Keratinocyte (primary cell): ENCODE measurements around the gene PIGS. TPM values are rescaled to one million over a fixed set of nuclear protein-coding genes. Genes with fewer than 3 reads are reported as not detected.

Experiments used
- DNase-seq: peaks from one replicate; pipeline ENCODE4 v3.0.0-alpha.2; 2011; ENCODE audit warnings: low read depth, missing footprints, low spot score
- FAIRE-seq: peaks from 2 replicates; lab custom pipeline; 2011; peaks lifted over from hg19 to GRCh38; lab: Jason Lieb, UNC
- H2AFZ ChIP-seq: 2 replicates; pipeline ENCODE4 v1.6.0; 2012; ENCODE audit warnings: low read length, control low read depth, inconsistent platforms; ENCODE audit not compliant: control insufficient read depth
- H3K27ac ChIP-seq: 2 replicates; pipeline ENCODE4 v1.5.1; 2011; ENCODE audit warnings: low read length; ENCODE audit not compliant: control insufficient read depth, insufficient read depth
- H3K27me3 ChIP-seq: 3 replicates; pipeline ENCODE4 v1.6.0; 2011; ENCODE audit warnings: low read length; ENCODE audit not compliant: control insufficient read depth, insufficient read depth; ENCODE audit errors: extremely low read depth
- H3K36me3 ChIP-seq, 2 experiments: 2 replicates in 1 of 2; 3 replicates in 1 of 2; pipeline ENCODE4 v1.5.1; 2011; ENCODE audit warnings: low read length in 2 of 2, mild to moderate bottlenecking in 1 of 2; ENCODE audit not compliant: control insufficient read depth in 2 of 2, insufficient read depth in 2 of 2; ENCODE audit errors: extremely low read depth in 1 of 2
- H3K4me1 ChIP-seq: 3 replicates; pipeline ENCODE4 v1.5.1; 2011; ENCODE audit warnings: low read length; ENCODE audit not compliant: control insufficient read depth, insufficient read depth; ENCODE audit errors: extremely low read depth
- H3K4me2 ChIP-seq: 3 replicates; pipeline ENCODE4 v1.6.0; 2011; ENCODE audit warnings: low read depth, low read length; ENCODE audit not compliant: control insufficient read depth, insufficient read depth; ENCODE audit errors: extremely low read depth
- H3K4me3 ChIP-seq, 3 experiments: fragments of 200-600 bp in 1 of 3; sonication (generic) in 1 of 3; 2 replicates in 2 of 3; 3 replicates in 1 of 3; pipeline ENCODE4 v1.5.1; 2011 to 2016; ENCODE audit warnings: low read length in 3 of 3, mild to moderate bottlenecking in 3 of 3, control low read depth in 2 of 3, inconsistent platforms in 1 of 3, low read depth in 1 of 3, mixed read lengths in 1 of 3, mixed run types in 1 of 3, moderate library complexity in 1 of 3; ENCODE audit not compliant: control insufficient read depth in 2 of 3, insufficient read depth in 2 of 3; ENCODE audit errors: extremely low read depth in 1 of 3
- H3K79me2 ChIP-seq: 2 replicates; pipeline ENCODE4 v1.6.0; 2012; ENCODE audit warnings: low read length; ENCODE audit not compliant: control insufficient read depth, insufficient read depth
- H3K9ac ChIP-seq: 3 replicates; pipeline ENCODE4 v1.6.0; 2011; ENCODE audit warnings: low read length; ENCODE audit not compliant: control insufficient read depth, insufficient read depth; ENCODE audit errors: extremely low read depth
- H3K9me1 ChIP-seq: 3 replicates; pipeline ENCODE4 v1.6.0; 2011; ENCODE audit warnings: low read length; ENCODE audit not compliant: control insufficient read depth, insufficient read depth; ENCODE audit errors: extremely low read depth
- H3K9me3 ChIP-seq: 2 replicates; pipeline ENCODE4 v1.5.1; 2012; ENCODE audit warnings: low read depth, low read length; ENCODE audit not compliant: control insufficient read depth
- H4K20me1 ChIP-seq: 3 replicates; pipeline ENCODE4 v1.6.0; 2011; ENCODE audit warnings: low read length; ENCODE audit not compliant: control insufficient read depth, insufficient read depth; ENCODE audit errors: extremely low read depth
- EZH2 ChIP-seq: IDR thresholded peaks from one replicate; pipeline ENCODE4 v1.6.1; 2012; ENCODE audit warnings: inconsistent platforms, mild to moderate bottlenecking, low read length, moderate library complexity
- dilution Hi-C: fragments of 300-500 bp; cut with MboI; formaldehyde crosslinking; loops from one replicate; pipeline ENCODE4 v1.7.0; 2020; ENCODE audit warnings: low sequenced_read_pairs; ENCODE audit not compliant: extremely low pct_ligation_motif_present
- polyA plus RNA-seq, 5 experiments: library from polyadenylated mRNA; depleted of rRNA in 3 of 5; stranded (reverse) in 3 of 5; stranded (forward) in 1 of 5; unstranded in 1 of 5; fragments of >200 nt; gene quantifications; 1 replicate in 1 of 5; 2 replicates in 3 of 5; 3 replicates in 1 of 5; pipeline versions ENCODE4 v1.2.1 to v1.2.3, GENCODE V29; 2011 to 2012; ENCODE audit warnings: missing spikeins in 2 of 5, low read depth in 1 of 5, low replicate concordance in 1 of 5
- TF ChIP-seq, protein P1 (sequence below), 3 experiments: IDR thresholded peaks in 1 of 3; conservative IDR thresholded peaks in 1 of 3; optimal IDR thresholded peaks in 1 of 3; 2 replicates in 2 of 3; 3 replicates in 1 of 3; pipeline versions ENCODE3 to v1.5.1; 2011; ENCODE audit warnings: low read length in 3 of 3, mild to moderate bottlenecking in 3 of 3, moderate library complexity in 2 of 3, control low read depth in 1 of 3, inconsistent platforms in 1 of 3; ENCODE audit not compliant: insufficient read depth in 2 of 3; ENCODE audit errors: extremely low read depth in 1 of 3

Gene PIGS
- polyA plus RNA-seq, 1 donor (not counting 4 experiments of a cell fraction or from before 2014, with no cell fraction given) = 33.6 TPM

DNA sequence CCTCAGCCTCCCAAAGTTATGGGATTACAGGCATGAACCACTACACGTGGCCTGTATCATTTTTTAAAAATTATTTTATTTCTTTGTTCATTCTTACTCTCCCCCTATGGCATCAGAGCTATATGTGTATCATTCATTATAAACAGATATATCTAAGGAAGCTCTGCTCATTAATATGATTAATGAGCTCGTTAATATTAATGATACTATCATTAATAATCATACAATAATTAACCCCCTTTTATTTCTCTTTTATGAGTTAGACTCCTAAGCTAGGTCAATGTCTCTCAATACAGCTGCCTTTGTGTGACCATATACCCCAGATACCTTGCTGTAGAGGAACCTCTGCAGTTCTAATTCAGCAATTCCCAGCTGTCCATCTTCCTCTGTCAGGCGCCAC, 47.1 kb upstream of the PIGS start:
- no peak overlapping the region for H3K4me2 ChIP-seq
- no peaks in the 10 kb centered on the region for H3K4me1 ChIP-seq
- H3K27ac ChIP-seq = no peak overlapping the region
- H3K9me1 ChIP-seq = no peaks in the 10 kb centered on the region
- FAIRE-seq (no peak), DNase-seq (no peak)
- no peak overlapping the region for H3K9ac ChIP-seq
- no peaks in the 10 kb centered on the region for H4K20me1 ChIP-seq
- dilution Hi-C loops = no loop called here
- peaks cover 58 to 60% of the 10 kb centered on the region in 2 experiments for H3K36me3 ChIP-seq
- TF ChIP-seq, protein P1, sequence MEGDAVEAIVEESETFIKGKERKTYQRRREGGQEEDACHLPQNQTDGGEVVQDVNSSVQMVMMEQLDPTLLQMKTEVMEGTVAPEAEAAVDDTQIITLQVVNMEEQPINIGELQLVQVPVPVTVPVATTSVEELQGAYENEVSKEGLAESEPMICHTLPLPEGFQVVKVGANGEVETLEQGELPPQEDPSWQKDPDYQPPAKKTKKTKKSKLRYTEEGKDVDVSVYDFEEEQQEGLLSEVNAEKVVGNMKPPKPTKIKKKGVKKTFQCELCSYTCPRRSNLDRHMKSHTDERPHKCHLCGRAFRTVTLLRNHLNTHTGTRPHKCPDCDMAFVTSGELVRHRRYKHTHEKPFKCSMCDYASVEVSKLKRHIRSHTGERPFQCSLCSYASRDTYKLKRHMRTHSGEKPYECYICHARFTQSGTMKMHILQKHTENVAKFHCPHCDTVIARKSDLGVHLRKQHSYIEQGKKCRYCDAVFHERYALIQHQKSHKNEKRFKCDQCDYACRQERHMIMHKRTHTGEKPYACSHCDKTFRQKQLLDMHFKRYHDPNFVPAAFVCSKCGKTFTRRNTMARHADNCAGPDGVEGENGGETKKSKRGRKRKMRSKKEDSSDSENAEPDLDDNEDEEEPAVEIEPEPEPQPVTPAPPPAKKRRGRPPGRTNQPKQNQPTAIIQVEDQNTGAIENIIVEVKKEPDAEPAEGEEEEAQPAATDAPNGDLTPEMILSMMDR (optimal IDR thresholded peaks at IDR 0.05 in 1 of 3, IDR thresholded peaks at IDR 0.05 in 1 of 3, conservative IDR thresholded peaks at IDR 0.05 in 1 of 3; ENCODE audit: extremely low read depth in 1 of 3, insufficient read depth in 2 of 3, low read length in 3 of 3) = no peak
- no peak for TF ChIP-seq EZH2
- no peaks in the 10 kb centered on the region for H3K9me3 ChIP-seq
- H3K27me3 ChIP-seq = no peaks in the 10 kb centered on the region
- no peak overlapping the region for H2AFZ ChIP-seq
- no peaks in the 10 kb centered on the region for H3K79me2 ChIP-seq
- no peak overlapping the region for H3K4me3 ChIP-seq

DNA sequence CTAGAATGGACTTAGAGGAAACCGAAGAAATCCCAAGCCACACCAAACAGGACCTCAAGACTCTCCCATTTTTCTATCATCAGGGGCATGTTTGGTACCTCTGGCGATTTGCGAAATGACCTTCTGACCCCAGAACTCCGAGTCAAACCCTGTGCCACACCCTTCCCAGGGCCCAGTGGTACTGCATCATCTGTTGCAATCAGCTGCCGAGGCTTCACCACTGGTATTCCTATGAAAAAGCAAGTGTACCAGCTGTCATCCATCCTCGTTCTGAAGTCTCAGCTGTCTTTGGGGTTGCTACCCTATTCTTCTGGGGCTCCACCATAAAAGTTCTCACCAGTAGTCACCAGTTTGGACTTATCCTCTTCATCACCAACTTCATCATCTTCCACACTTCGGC, 45.0 kb upstream of the PIGS start:
- Histone ChIP-seq H3K9me1 (no peaks in the 10 kb centered on the region), H3K9ac (no peak overlapping the region), H4K20me1 (no peaks in the 10 kb centered on the region), H3K4me2 (no peak overlapping the region), H3K4me3 (no peak overlapping the region), H3K36me3 (peaks cover 63 to 65% of the 10 kb centered on the region in 2 experiments), H3K27me3 (no peaks in the 10 kb centered on the region), H3K9me3 (no peaks in the 10 kb centered on the region), H3K79me2 (no peaks in the 10 kb centered on the region), H3K4me1 (no peaks in the 10 kb centered on the region), H2AFZ (no peak overlapping the region), H3K27ac (no peak overlapping the region)
- dilution Hi-C loops = no loop called here
- TF ChIP-seq EZH2 = no peak
- TF ChIP-seq, protein P1 (optimal IDR thresholded peaks at IDR 0.05 in 1 of 3, IDR thresholded peaks at IDR 0.05 in 1 of 3, conservative IDR thresholded peaks at IDR 0.05 in 1 of 3; ENCODE audit: extremely low read depth in 1 of 3, insufficient read depth in 2 of 3, low read length in 3 of 3) = no peak
- DNase-seq (no peak), FAIRE-seq (no peak)
